Keratinocyte (primary cell): ENCODE results near the gene S100A12. TPM values are rescaled to one million over a fixed set of nuclear protein-coding genes. Genes with fewer than 3 reads are reported as not detected.

ENCODE experiments used
- DNase-seq: peaks from one replicate; pipeline ENCODE4 v3.0.0-alpha.2; 2011; ENCODE audit warnings: low read depth, missing footprints, low spot score
- FAIRE-seq: peaks from 2 replicates; lab custom pipeline; 2011; peaks lifted over from hg19 to GRCh38; lab: Jason Lieb, UNC
- H2AFZ ChIP-seq: 2 replicates; pipeline ENCODE4 v1.6.0; 2012; ENCODE audit warnings: low read length, control low read depth, inconsistent platforms; ENCODE audit not compliant: control insufficient read depth
- H3K27ac ChIP-seq: 2 replicates; pipeline ENCODE4 v1.5.1; 2011; ENCODE audit warnings: low read length; ENCODE audit not compliant: control insufficient read depth, insufficient read depth
- H3K27me3 ChIP-seq: 3 replicates; pipeline ENCODE4 v1.6.0; 2011; ENCODE audit warnings: low read length; ENCODE audit not compliant: control insufficient read depth, insufficient read depth; ENCODE audit errors: extremely low read depth
- H3K36me3 ChIP-seq, 2 experiments: 2 replicates in 1 of 2; 3 replicates in 1 of 2; pipeline ENCODE4 v1.5.1; 2011; ENCODE audit warnings: low read length in 2 of 2, mild to moderate bottlenecking in 1 of 2; ENCODE audit not compliant: control insufficient read depth in 2 of 2, insufficient read depth in 2 of 2; ENCODE audit errors: extremely low read depth in 1 of 2
- H3K4me1 ChIP-seq: 3 replicates; pipeline ENCODE4 v1.5.1; 2011; ENCODE audit warnings: low read length; ENCODE audit not compliant: control insufficient read depth, insufficient read depth; ENCODE audit errors: extremely low read depth
- H3K4me2 ChIP-seq: 3 replicates; pipeline ENCODE4 v1.6.0; 2011; ENCODE audit warnings: low read depth, low read length; ENCODE audit not compliant: control insufficient read depth, insufficient read depth; ENCODE audit errors: extremely low read depth
- H3K4me3 ChIP-seq, 3 experiments: fragments of 200-600 bp in 1 of 3; sonication (generic) in 1 of 3; 2 replicates in 2 of 3; 3 replicates in 1 of 3; pipeline ENCODE4 v1.5.1; 2011 to 2016; ENCODE audit warnings: low read length in 3 of 3, mild to moderate bottlenecking in 3 of 3, control low read depth in 2 of 3, inconsistent platforms in 1 of 3, low read depth in 1 of 3, mixed read lengths in 1 of 3, mixed run types in 1 of 3, moderate library complexity in 1 of 3; ENCODE audit not compliant: control insufficient read depth in 2 of 3, insufficient read depth in 2 of 3; ENCODE audit errors: extremely low read depth in 1 of 3
- H3K79me2 ChIP-seq: 2 replicates; pipeline ENCODE4 v1.6.0; 2012; ENCODE audit warnings: low read length; ENCODE audit not compliant: control insufficient read depth, insufficient read depth
- H3K9ac ChIP-seq: 3 replicates; pipeline ENCODE4 v1.6.0; 2011; ENCODE audit warnings: low read length; ENCODE audit not compliant: control insufficient read depth, insufficient read depth; ENCODE audit errors: extremely low read depth
- H3K9me1 ChIP-seq: 3 replicates; pipeline ENCODE4 v1.6.0; 2011; ENCODE audit warnings: low read length; ENCODE audit not compliant: control insufficient read depth, insufficient read depth; ENCODE audit errors: extremely low read depth
- H3K9me3 ChIP-seq: 2 replicates; pipeline ENCODE4 v1.5.1; 2012; ENCODE audit warnings: low read depth, low read length; ENCODE audit not compliant: control insufficient read depth
- H4K20me1 ChIP-seq: 3 replicates; pipeline ENCODE4 v1.6.0; 2011; ENCODE audit warnings: low read length; ENCODE audit not compliant: control insufficient read depth, insufficient read depth; ENCODE audit errors: extremely low read depth
- CTCF ChIP-seq, 3 experiments: IDR thresholded peaks in 1 of 3; conservative IDR thresholded peaks in 1 of 3; optimal IDR thresholded peaks in 1 of 3; 2 replicates in 2 of 3; 3 replicates in 1 of 3; pipeline versions ENCODE3 to v1.5.1; 2011; ENCODE audit warnings: low read length in 3 of 3, mild to moderate bottlenecking in 3 of 3, moderate library complexity in 2 of 3, control low read depth in 1 of 3, inconsistent platforms in 1 of 3; ENCODE audit not compliant: insufficient read depth in 2 of 3; ENCODE audit errors: extremely low read depth in 1 of 3
- EZH2 ChIP-seq: IDR thresholded peaks from one replicate; pipeline ENCODE4 v1.6.1; 2012; ENCODE audit warnings: inconsistent platforms, mild to moderate bottlenecking, low read length, moderate library complexity
- dilution Hi-C: fragments of 300-500 bp; cut with MboI; formaldehyde crosslinking; loops from one replicate; pipeline ENCODE4 v1.7.0; 2020; ENCODE audit warnings: low sequenced_read_pairs; ENCODE audit not compliant: extremely low pct_ligation_motif_present
- polyA plus RNA-seq, 5 experiments: library from polyadenylated mRNA; depleted of rRNA in 3 of 5; stranded (reverse) in 3 of 5; stranded (forward) in 1 of 5; unstranded in 1 of 5; fragments of >200 nt; gene quantifications; 1 replicate in 1 of 5; 2 replicates in 3 of 5; 3 replicates in 1 of 5; pipeline versions ENCODE4 v1.2.1 to v1.2.3, GENCODE V29; 2011 to 2012; ENCODE audit warnings: missing spikeins in 2 of 5, low read depth in 1 of 5, low replicate concordance in 1 of 5

The S100A12 gene
- polyA plus RNA-seq, 1 donor (not counting 4 experiments of a cell fraction or from before 2014, with no cell fraction given): 1.5 TPM

GRCh38 chr1:153397924-153398651 is 22.7 kb upstream of the S100A12 start:
- DNase-seq: no peak
- H4K20me1 ChIP-seq: no peaks in the 10 kb centered on the region
- H3K4me2 ChIP-seq: no peak overlapping the region
- no peak overlapping the region for H3K9ac ChIP-seq
- no peak overlapping the region for H2AFZ ChIP-seq
- no peaks in the 10 kb centered on the region for H3K36me3 ChIP-seq
- peaks cover 20% of the 10 kb centered on the region for H3K27me3 ChIP-seq
- H3K9me3 ChIP-seq: no peaks in the 10 kb centered on the region
- peaks cover 10% of the 10 kb centered on the region for H3K4me1 ChIP-seq
- no peaks in the 10 kb centered on the region for H3K9me1 ChIP-seq
- FAIRE-seq: no peak
- H3K79me2 ChIP-seq: no peaks in the 10 kb centered on the region
- H3K27ac ChIP-seq: no peak overlapping the region
- dilution Hi-C loops: no loop called here
- TF ChIP-seq EZH2 (no peak), CTCF (optimal IDR thresholded peaks at IDR 0.05 in 1 of 3, IDR thresholded peaks at IDR 0.05 in 1 of 3, conservative IDR thresholded peaks at IDR 0.05 in 1 of 3; ENCODE audit: extremely low read depth in 1 of 3, insufficient read depth in 2 of 3, low read length in 3 of 3) (no peak)
- H3K4me3 ChIP-seq: no peak overlapping the region

GRCh38 chr1:153397051-153397923 is 21.9 kb upstream of the S100A12 start:
- DNase-seq (no peak), FAIRE-seq (no peak)
- H3K36me3 ChIP-seq: no peaks in the 10 kb centered on the region
- H3K4me1 ChIP-seq: peaks cover 10% of the 10 kb centered on the region
- no peak overlapping the region for H3K27ac ChIP-seq
- H3K79me2 ChIP-seq: no peaks in the 10 kb centered on the region
- no peaks in the 10 kb centered on the region for H3K9me1 ChIP-seq
- H2AFZ ChIP-seq: no peak overlapping the region
- TF ChIP-seq EZH2: no peak
- no peak for TF ChIP-seq CTCF (optimal IDR thresholded peaks at IDR 0.05 in 1 of 3, IDR thresholded peaks at IDR 0.05 in 1 of 3, conservative IDR thresholded peaks at IDR 0.05 in 1 of 3; ENCODE audit: extremely low read depth in 1 of 3, insufficient read depth in 2 of 3, low read length in 3 of 3)
- H4K20me1 ChIP-seq: no peaks in the 10 kb centered on the region
- peaks cover 18% of the 10 kb centered on the region for H3K27me3 ChIP-seq
- no peaks in the 10 kb centered on the region for H3K9me3 ChIP-seq
- no peak overlapping the region for H3K9ac ChIP-seq
- dilution Hi-C loops: no loop called here
- no peak overlapping the region for H3K4me3 ChIP-seq
- H3K4me2 ChIP-seq: no peak overlapping the region
